Hepatocyte (in vitro differentiated cells): Measurements from ENCODE around the gene CLDN5.

Experiments used
- CTCF ChIP-seq: fragments of 200-600 bp; sonication (generic); IDR thresholded peaks from 2 replicates; pipeline ENCODE4 v1.5.1; 2016; ENCODE audit warnings: antibody characterized with exemption, mild to moderate bottlenecking; ENCODE audit not compliant: poor library complexity
- EZH2 ChIP-seq: fragments of 200-600 bp; sonication (generic); IDR thresholded peaks from 2 replicates; pipeline ENCODE4 v1.6.1; 2016; ENCODE audit warnings: antibody characterized with exemption, mild to moderate bottlenecking, borderline replicate concordance
- EZH2phosphoT487 ChIP-seq: fragments of 200-600 bp; sonication (generic); IDR thresholded peaks from one replicate; pipeline ENCODE4 v1.6.1; 2018; ENCODE audit warnings: antibody characterized with exemption, mild to moderate bottlenecking, low read depth, moderate library complexity; ENCODE audit not compliant: unreplicated experiment, severe bottlenecking

GRCh38 chr22:19525116-19525660 lies 978 bp upstream of the CLDN5 start:
- TF ChIP-seq EZH2 (no peak), CTCF (no peak), EZH2phosphoT487 (no peak)
